GM12878 (cell line): Measurements from ENCODE around the gene HPS3. TPM values are rescaled to one million over a fixed set of nuclear protein-coding genes. Genes with fewer than 3 reads are reported as not detected.

Experiments used
- ATAC-seq: fragments of 200-7000 bp; cut with Tn5 transposase; 3 replicates; pipeline ENCODE4 v1.9.1; 2020; ENCODE audit warnings: mild to moderate bottlenecking, moderate library complexity
- BruUV-seq: library from RNA; stranded (reverse); fragments of 400-500 nt; replicated peaks from 2 replicates; lab custom pipeline; 2021; lab: Mats Ljungman, UMichigan
- CTCF ChIA-PET: fragments of 300-600 bp; sonication (Branson Sonifier 250); formaldehyde crosslinking; extraction: SDS; loops from one replicate; lab custom pipeline; 2021; ENCODE audit warnings: inconsistent platforms; lab: Yijun Ruan, JAX
- POLR2A ChIA-PET: fragments of 350-600 bp; formaldehyde crosslinking; extraction: SDS; loops from one replicate; lab custom pipeline; 2021; ENCODE audit warnings: inconsistent platforms; lab: Charles Lee
- RAD21 ChIA-PET: fragments of 300-600 bp; sonication (Branson Sonifier 250); formaldehyde crosslinking; loops from one replicate; lab custom pipeline; 2023; ENCODE audit warnings: antibody characterized with exemption; ENCODE audit not compliant: unreplicated experiment; lab: Charles Lee
- SMC1A ChIA-PET: fragments of 300-600 bp; sonication (Branson Sonifier 250); formaldehyde crosslinking; loops from one replicate; lab custom pipeline; 2023; ENCODE audit not compliant: unreplicated experiment, uncharacterized antibody; lab: Charles Lee
- DNase-seq: peaks from one replicate; pipeline ENCODE4 v3.0.0-alpha.2; 2011; ENCODE audit warnings: low read depth, low spot score
- FAIRE-seq: peaks from 3 replicates; lab custom pipeline; 2011; peaks lifted over from hg19 to GRCh38; lab: Jason Lieb, UNC
- H2AFZ ChIP-seq: 2 replicates; pipeline ENCODE4 v1.6.0; 2011; ENCODE audit warnings: low read depth, low read length, control low read depth; ENCODE audit not compliant: control insufficient read depth
- H3K27ac ChIP-seq: 2 replicates; pipeline ENCODE4 v1.5.1; 2011; ENCODE audit warnings: control low read depth; ENCODE audit not compliant: control insufficient read depth, insufficient read depth
- H3K27me3 ChIP-seq, 2 experiments: replicated peaks in 1 of 2; 2 replicates each; pipeline versions ENCODE4 v1.6.0 to v1.6.1; 2011; ENCODE audit warnings: low read length in 1 of 2; ENCODE audit not compliant: control insufficient read depth in 2 of 2, insufficient read depth in 2 of 2
- H3K36me3 ChIP-seq, 2 experiments: 2 replicates each; pipeline ENCODE4 v1.5.1; 2011; ENCODE audit warnings: low read length in 1 of 2; ENCODE audit not compliant: control insufficient read depth in 2 of 2, insufficient read depth in 2 of 2
- H3K4me1 ChIP-seq: 2 replicates; pipeline ENCODE4 v1.6.1; 2011; ENCODE audit warnings: mild to moderate bottlenecking, low read length, moderate library complexity, mixed read lengths; ENCODE audit not compliant: control insufficient read depth, insufficient read depth
- H3K4me2 ChIP-seq: 2 replicates; pipeline ENCODE4 v1.6.0; 2011; ENCODE audit warnings: control low read depth; ENCODE audit not compliant: control insufficient read depth, insufficient read depth
- H3K4me3 ChIP-seq: fragments of 200-600 bp; sonication (generic); 2 replicates; pipeline ENCODE4 v1.5.1; 2016
- H3K79me2 ChIP-seq: 2 replicates; pipeline ENCODE4 v1.6.0; 2011; ENCODE audit warnings: low read length; ENCODE audit not compliant: control insufficient read depth, insufficient read depth
- H3K9ac ChIP-seq: 2 replicates; pipeline ENCODE4 v1.8.0; 2011; ENCODE audit warnings: low read length, control low read depth, mixed read lengths; ENCODE audit not compliant: control insufficient read depth, insufficient read depth
- H3K9me3 ChIP-seq: replicated peaks from 3 replicates; pipeline ENCODE4 v1.5.1; 2011; ENCODE audit warnings: mild to moderate bottlenecking, low read length; ENCODE audit not compliant: control insufficient read depth, insufficient read depth
- H4K20me1 ChIP-seq: 2 replicates; pipeline ENCODE4 v1.6.0; 2011; ENCODE audit not compliant: control insufficient read depth, insufficient read depth
- BCL3 ChIP-seq: IDR thresholded peaks from 2 replicates; pipeline ENCODE4 v1.6.1; 2011; ENCODE audit warnings: borderline replicate concordance, low read depth, mild to moderate bottlenecking, moderate library complexity, low read length; ENCODE audit not compliant: insufficient read depth, poor library complexity, severe bottlenecking
- CEBPB ChIP-seq, 2 experiments: fragments of 150-350 bp in 1 of 2; IDR thresholded peaks; 2 replicates each; pipeline ENCODE4 v1.6.1; 2012 to 2014; ENCODE audit warnings: low read depth in 2 of 2, low read length in 2 of 2, borderline replicate concordance in 1 of 2, inconsistent platforms in 1 of 2
- NBN ChIP-seq: fragments of 450-650 bp; IDR thresholded peaks from 2 replicates; pipeline ENCODE4 v1.6.1; 2016
- POLR2AphosphoS5 ChIP-seq: IDR thresholded peaks from 2 replicates; pipeline ENCODE4 v1.6.1; 2011; ENCODE audit warnings: mild to moderate bottlenecking, low read length, inconsistent platforms
- TCF12 ChIP-seq: IDR thresholded peaks from 2 replicates; pipeline ENCODE4 v1.6.1; 2011; ENCODE audit warnings: low read depth, mild to moderate bottlenecking, low read length
- ZBTB11 ChIP-seq: fragments of 450-650 bp; formaldehyde crosslinking; IDR thresholded peaks from 2 replicates; pipeline ENCODE4 v1.5.0; 2022; ENCODE audit warnings: mild to moderate bottlenecking, missing genetic modification characterization
- WGBS: methylation state at CpG from one replicate; pipeline ENCODE4 v1.1.6; 2016; ENCODE audit warnings: low lambda C conversion rate; ENCODE audit not compliant: insufficient replicate concordance, insufficient coverage; ENCODE audit errors: missing lambda C conversion rate; 5-methylcytosine and 5-hydroxymethylcytosine counted together
- in situ Hi-C: fragments of 300-500 bp; cut with MboI; formaldehyde crosslinking; loops from 9 replicates; pipeline ENCODE4 v1.14.3; 2018; ENCODE audit warnings: mixed read lengths
- intact Hi-C: fragments of 100-400 bp; cut with micrococcal nuclease; formaldehyde crosslinking; loops from one replicate; pipeline ENCODE4 v1.14.2; 2022; ENCODE audit not compliant: unreplicated experiment
- polyA plus RNA-seq, 11 experiments: library from polyadenylated mRNA; depleted of rRNA in 4 of 11; unstranded in 6 of 11; stranded (reverse) in 5 of 11; fragments of >200 nt; fragmentation: Nextera tagmentation in 4 of 11; fragmentation: Illumina TruSeq in 1 of 11; extraction: Ambion mirVana in 4 of 11; extraction: Trizol in 1 of 11; gene quantifications; 1 replicate in 1 of 11; 2 replicates in 10 of 11; pipeline versions ENCODE4 v1.2.1 to v1.2.3, GENCODE V29; 2011 to 2016; ENCODE audit warnings: inconsistent platforms in 2 of 11, missing spikeins in 2 of 11, low read depth in 1 of 11
- total RNA-seq, 4 experiments: library from RNA; depleted of rRNA in 3 of 4; stranded (reverse); fragments of >200 nt in 3 of 4; fragmentation: Illumina TruSeq in 1 of 4; extraction: Trizol in 1 of 4; gene quantifications; 2 replicates each; pipeline versions ENCODE4 v1.2.1 to v1.2.3, GENCODE V29; 2013 to 2021
- TF ChIP-seq, protein P1 (sequence below): IDR thresholded peaks from 2 replicates; pipeline ENCODE4 v1.6.1; 2011; ENCODE audit warnings: low read depth, low read length, improper control_type of control experiment, borderline replicate concordance

The HPS3 gene
- total and polyA plus RNA-seq, 10 of the 15 experiments (the other 5 are each of a cell fraction or from before 2014, with no cell fraction given): 2.7 to 26.5 (median 14.8) TPM

- 95% methylated on average over 1 of the region's 1 CpG for WGBS
- intact Hi-C loops: no loop called here
- H3K9me3 ChIP-seq: no peaks in the 10 kb centered on the region; the same call in 2 of the 3 replicates
- H3K27me3 ChIP-seq: no peaks in the 10 kb centered on the region
- no peak overlapping the region for H3K27ac ChIP-seq
- H3K79me2 ChIP-seq: no peaks in the 10 kb centered on the region
- ChIA-PET POLR2A (no interaction called here), RAD21 (no interaction called here), SMC1A (no interaction called here), CTCF (interaction anchor here (1.3 to 1.5 kb wide), 2 partner anchors 56 to 98 kb away, joined by 4 read pairs; no protein-coding TSS in a partner anchor)
- no peak overlapping the region for H2AFZ ChIP-seq
- no peak for TF ChIP-seq NBN
- TF ChIP-seq ZBTB11 (CRISPR knock-in tag): no peak
- no peak for TF ChIP-seq BCL3
- no peak for TF ChIP-seq TCF12
- no peak for TF ChIP-seq CEBPB (IDR thresholded peaks at IDR 0.05; ENCODE audit: borderline replicate concordance in 1 of 2, low read depth in 2 of 2, low read length in 2 of 2)
- TF ChIP-seq, protein P1, sequence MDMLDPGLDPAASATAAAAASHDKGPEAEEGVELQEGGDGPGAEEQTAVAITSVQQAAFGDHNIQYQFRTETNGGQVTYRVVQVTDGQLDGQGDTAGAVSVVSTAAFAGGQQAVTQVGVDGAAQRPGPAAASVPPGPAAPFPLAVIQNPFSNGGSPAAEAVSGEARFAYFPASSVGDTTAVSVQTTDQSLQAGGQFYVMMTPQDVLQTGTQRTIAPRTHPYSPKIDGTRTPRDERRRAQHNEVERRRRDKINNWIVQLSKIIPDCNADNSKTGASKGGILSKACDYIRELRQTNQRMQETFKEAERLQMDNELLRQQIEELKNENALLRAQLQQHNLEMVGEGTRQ: no peak
- no peak for TF ChIP-seq POLR2AphosphoS5
- DNase-seq (no peak), FAIRE-seq (no peak), ATAC-seq (no peak)
- H3K4me1 ChIP-seq: peaks cover 9% of the 10 kb centered on the region; the same call in 1 of the 2 replicates
- H4K20me1 ChIP-seq: no peaks in the 10 kb centered on the region
- in situ Hi-C loops: no loop called here
- no peaks in the 10 kb centered on the region for H3K36me3 ChIP-seq
- no peak overlapping the region for H3K4me3 ChIP-seq
- no peak overlapping the region for H3K4me2 ChIP-seq
- H3K9ac ChIP-seq: no peak overlapping the region
- no TSS peak for BruUV-seq
These were observed 47.7 kb downstream of the HPS3 start for GRCh38 chr3:149177122-149177521.
